ENCODE data around the gene ST3GAL3.

The ST3GAL3 gene

GRCh38 chr1:43942411-43942810, 235.1 kb downstream of the ST3GAL3 start:
- Histone ChIP-seq H3K9me3 (ENCODE audit: control insufficient read depth, insufficient read depth, low read depth, low read length) (no peaks in the 10 kb centered on the region), H3K4me3 (ENCODE audit: low read depth, low read length) (no peak overlapping the region), H3K36me3 (ENCODE audit: control insufficient read depth in 2 of 2, insufficient read depth in 1 of 2, low read length in 2 of 2) (peaks cover 0 to 2% of the 10 kb centered on the region in 2 experiments; a peak in 1 of 3 replicates), H3K27ac (ENCODE audit: extremely low read depth, low read depth, low read length) (no peak overlapping the region), H3K4me1 (ENCODE audit: control insufficient read depth, insufficient read depth, low read length) (no peaks in the 10 kb centered on the region)
- CTCF ChIA-PET: interaction anchor here (1.3 to 6.4 kb wide), 3 partner anchors 9 to 178 kb away, joined by 3 to 79 read pairs (median 50); partner anchors contain the start of gene ARTN
- TF ChIP-seq ZNF23 (tag by site-specific recombination; IDR thresholded peaks at IDR 0.05; ENCODE audit: borderline replicate concordance) (no peak), ZNF654 (tag by site-specific recombination; IDR thresholded peaks at IDR 0.05; ENCODE audit: low read depth) (no peak), ZNF571 (tag by site-specific recombination; IDR thresholded peaks at IDR 0.05) (no peak), ZNF626 (tag by site-specific recombination; IDR thresholded peaks at IDR 0.05) (no peak), ZFP37 (tag by site-specific recombination; IDR thresholded peaks at IDR 0.05) (no peak), ZNF558 (tag by site-specific recombination; IDR thresholded peaks at IDR 0.05) (no peak), TCF7L2 (IDR thresholded peaks at IDR 0.05; ENCODE audit: borderline replicate concordance, low read depth, low read length) (no peak), ZNF211 (tag by site-specific recombination; IDR thresholded peaks at IDR 0.05; ENCODE audit: low read depth) (no peak), ZNF248 (tag by site-specific recombination; IDR thresholded peaks at IDR 0.05) (no peak)
- POLR2A ChIA-PET: no interaction called here

GRCh38 chr1:43944860-43945259, 237.5 kb downstream of the ST3GAL3 start:
- Histone ChIP-seq H3K9me3 (ENCODE audit: control insufficient read depth, insufficient read depth, low read depth, low read length) (no peaks in the 10 kb centered on the region), H3K4me1 (ENCODE audit: control insufficient read depth, insufficient read depth, low read length) (0 out of 2 replicates have a peak, but pooled peaks cover 4% of the 10 kb centered on the region), H3K27ac (ENCODE audit: extremely low read depth, low read depth, low read length) (no peak overlapping the region), H3K36me3 (ENCODE audit: control insufficient read depth in 2 of 2, insufficient read depth in 1 of 2, low read length in 2 of 2) (peaks cover 0 to 17% of the 10 kb centered on the region in 2 experiments; a peak in 1 of 3 replicates), H3K4me3 (ENCODE audit: low read depth, low read length) (no peak overlapping the region)
- POLR2A ChIA-PET: no interaction called here
- CTCF ChIA-PET: interaction anchor here (1.2 to 6.4 kb wide), 4 partner anchors 11 to 180 kb away, joined by 3 to 79 read pairs (median 28); partner anchors contain the start of gene ARTN
- TF ChIP-seq ZSCAN5A (tag by site-specific recombination; IDR thresholded peaks at IDR 0.05): no peak
- TF ChIP-seq ZNF830 (tag by site-specific recombination; IDR thresholded peaks at IDR 0.05; ENCODE audit: low read depth): no peak
- no peak for TF ChIP-seq ZNF121 (tag by site-specific recombination; IDR thresholded peaks at IDR 0.05)
- TF ChIP-seq ZNF521 (tag by site-specific recombination; IDR thresholded peaks at IDR 0.05): no peak
- peak; percentile 58; the same call in 1 of the 2 replicates for TF ChIP-seq PRDM4 (tag by site-specific recombination; IDR thresholded peaks at IDR 0.05)
- TF ChIP-seq ZNF639 (tag by site-specific recombination; IDR thresholded peaks at IDR 0.05): no peak

- 0 out of 2 replicates have a peak, but pooled peaks cover 4% of the 10 kb centered on the region for H3K4me1 ChIP-seq (ENCODE audit: control insufficient read depth, insufficient read depth, low read length)
- H3K27ac ChIP-seq (ENCODE audit: extremely low read depth, low read depth, low read length): peak overlapping the region; percentile 89; the same call in 1 of the 2 replicates
- peaks cover 0 to 26% of the 10 kb centered on the region in 2 experiments; a peak in 1 of 3 replicates for H3K36me3 ChIP-seq (ENCODE audit: control insufficient read depth in 2 of 2, insufficient read depth in 1 of 2, low read length in 2 of 2)
- ChIA-PET POLR2A (interaction anchor here (0.7 to 2.7 kb wide), 6 partner anchors 11 to 296 kb away, joined by 3 to 11 read pairs (median 5); partner anchors contain the start of genes ATP6V0B and KDM4A), CTCF (interaction anchor here (0.6 to 6.4 kb wide), 12 partner anchors 12 to 514 kb away, joined by 3 to 79 read pairs (median 4); partner anchors contain the start of gene ARTN)
- peak; percentile 93 for TF ChIP-seq ZNF449 (tag by site-specific recombination; IDR thresholded peaks at IDR 0.05)
- TF ChIP-seq ZNF654 (tag by site-specific recombination; IDR thresholded peaks at IDR 0.05; ENCODE audit: low read depth): no peak
- peak overlapping the region; percentile 85 for H3K4me3 ChIP-seq (ENCODE audit: low read depth, low read length)
- H3K9me3 ChIP-seq (ENCODE audit: control insufficient read depth, insufficient read depth, low read depth, low read length): no peaks in the 10 kb centered on the region
These were observed 238.4 kb downstream of the ST3GAL3 start for GRCh38 chr1:43945674-43946235.
